Liver (tissue), 3 donors: Measurements from ENCODE around the gene PNN.

Source experiments
- ATF3 ChIP-seq: IDR thresholded peaks from 2 replicates; pipeline ENCODE4 v1.6.1; 2016; ENCODE audit warnings: antibody characterized with exemption
- CTCF ChIP-seq: fragments of 150-350 bp; IDR thresholded peaks from 2 replicates; pipeline ENCODE4 v1.5.1; 2017; ENCODE audit warnings: improper control_type of control experiment, low read depth, low read length; ENCODE audit not compliant: missing input control
- EGR1 ChIP-seq, 2 donors: IDR thresholded peaks; 2 replicates each; pipeline ENCODE4 v1.6.1; 2016 to 2018; ENCODE audit warnings: antibody characterized with exemption in 2 of 2, low read depth in 2 of 2
- FOXA1 ChIP-seq: IDR thresholded peaks from 2 replicates; pipeline ENCODE4 v1.6.1; 2016; ENCODE audit warnings: antibody characterized with exemption
- GABPA ChIP-seq, 2 donors: IDR thresholded peaks in 1 of 2; conservative IDR thresholded peaks in 1 of 2; 2 replicates each; pipeline ENCODE4 v1.6.1; 2016; ENCODE audit warnings: antibody characterized with exemption in 2 of 2, mild to moderate bottlenecking in 1 of 2, moderate library complexity in 1 of 2
- JUND ChIP-seq, 2 donors: IDR thresholded peaks; 2 replicates each; pipeline ENCODE4 v1.6.1; 2016; ENCODE audit warnings: antibody characterized with exemption in 2 of 2
- MAX ChIP-seq: IDR thresholded peaks from 2 replicates; pipeline ENCODE4 v1.6.1; 2016; ENCODE audit warnings: antibody characterized with exemption
- RAD21 ChIP-seq, 2 donors: IDR thresholded peaks; 2 replicates each; pipeline ENCODE4 v1.6.1; 2016; ENCODE audit warnings: antibody characterized with exemption in 2 of 2, mild to moderate bottlenecking in 2 of 2
- REST ChIP-seq: IDR thresholded peaks from 2 replicates; pipeline ENCODE4 v1.6.1; 2016; ENCODE audit warnings: antibody characterized with exemption, mild to moderate bottlenecking
- RXRA ChIP-seq, 2 donors: IDR thresholded peaks; 2 replicates each; pipeline ENCODE4 v1.6.1; 2017 to 2018; ENCODE audit warnings: antibody characterized with exemption in 2 of 2, mild to moderate bottlenecking in 1 of 2
- SP1 ChIP-seq: IDR thresholded peaks from 2 replicates; pipeline ENCODE4 v1.6.1; 2018; ENCODE audit warnings: antibody characterized with exemption, mild to moderate bottlenecking
- TAF1 ChIP-seq: conservative IDR thresholded peaks from 2 replicates; pipeline ENCODE4 v1.6.1; 2016; ENCODE audit warnings: antibody characterized with exemption, mild to moderate bottlenecking
- YY1 ChIP-seq: IDR thresholded peaks from 2 replicates; pipeline ENCODE4 v1.6.1; 2016; ENCODE audit warnings: antibody characterized with exemption, mild to moderate bottlenecking
- ZBTB33 ChIP-seq: IDR thresholded peaks from 2 replicates; pipeline ENCODE4 v1.6.1; 2016; ENCODE audit warnings: antibody characterized with exemption
- donor health status: healthy.
- donor health status: healthy.

GRCh38 chr14:39230416-39231035 lies 55.5 kb downstream of the PNN start:
- no peak for TF ChIP-seq CTCF
- no peak for TF ChIP-seq RAD21 (IDR thresholded peaks at IDR 0.05)
- TF ChIP-seq TAF1: no peak
- no peak for TF ChIP-seq EGR1 (IDR thresholded peaks at IDR 0.05; ENCODE audit: low read depth in 2 of 2)
- TF ChIP-seq YY1: no peak
- no peak for TF ChIP-seq REST
- no peak for TF ChIP-seq GABPA (IDR thresholded peaks at IDR 0.05 in 1 of 2, conservative IDR thresholded peaks at IDR 0.05 in 1 of 2)
- no peak for TF ChIP-seq ATF3
- TF ChIP-seq SP1: no peak
- no peak for TF ChIP-seq JUND (IDR thresholded peaks at IDR 0.05)
- TF ChIP-seq ZBTB33: no peak
- no peak for TF ChIP-seq FOXA1
- no peak for TF ChIP-seq MAX
- no peak for TF ChIP-seq RXRA (IDR thresholded peaks at IDR 0.05)
